Measurements from ENCODE around the gene NOXRED1.
A peak's percentile ranks its signal among the peaks of the same experiment; 100 is the strongest.
"Not testable (repeated sequence)": the region's sequence is repeated elsewhere in the genome, so short reads cannot be mapped to it uniquely, and the experiment has no call there.

Gene NOXRED1, protein sequence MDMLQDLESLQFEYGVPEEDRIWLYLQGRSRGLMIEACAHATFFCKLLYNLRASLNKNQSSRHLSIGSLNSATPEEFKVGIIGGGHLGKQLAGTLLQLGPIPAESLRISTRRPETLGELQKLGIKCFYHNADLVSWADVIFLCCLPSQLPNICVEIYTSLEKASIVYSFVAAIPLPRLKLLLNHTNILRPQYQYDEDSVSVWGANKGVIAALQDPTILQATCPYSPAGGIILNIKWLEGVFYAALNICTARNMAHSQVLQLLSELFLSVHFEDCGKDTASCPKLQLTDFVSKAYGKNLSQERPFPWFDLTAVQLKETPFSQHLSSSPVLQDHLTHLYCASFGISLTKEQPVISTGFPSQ

DNA sequence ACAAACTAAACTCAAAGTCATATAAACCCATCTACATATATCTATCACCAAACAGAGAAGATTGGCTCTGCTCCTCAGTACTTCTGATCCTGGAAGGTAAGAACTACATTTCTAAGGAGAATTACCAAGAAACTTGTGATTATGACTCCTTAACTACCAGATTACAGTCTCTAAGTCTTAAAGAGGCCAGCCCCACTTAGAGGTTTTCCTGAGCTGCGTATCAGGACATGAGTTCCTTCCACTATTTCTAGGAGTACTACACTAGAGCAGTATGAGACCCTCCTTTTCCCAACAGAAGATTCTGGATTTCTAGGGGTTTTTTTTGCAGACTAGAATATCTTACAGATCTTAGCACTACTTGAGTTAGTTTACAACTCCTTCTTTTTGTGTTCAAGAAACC is at the start of gene NOXRED1:
Gene NOXRED1, minus strand, starts transcription at position 101 of the 400 bp plus-strand sequence. CDS start 634 bp downstream, outside the sequence.
- no peak for DNase-seq

DNA sequence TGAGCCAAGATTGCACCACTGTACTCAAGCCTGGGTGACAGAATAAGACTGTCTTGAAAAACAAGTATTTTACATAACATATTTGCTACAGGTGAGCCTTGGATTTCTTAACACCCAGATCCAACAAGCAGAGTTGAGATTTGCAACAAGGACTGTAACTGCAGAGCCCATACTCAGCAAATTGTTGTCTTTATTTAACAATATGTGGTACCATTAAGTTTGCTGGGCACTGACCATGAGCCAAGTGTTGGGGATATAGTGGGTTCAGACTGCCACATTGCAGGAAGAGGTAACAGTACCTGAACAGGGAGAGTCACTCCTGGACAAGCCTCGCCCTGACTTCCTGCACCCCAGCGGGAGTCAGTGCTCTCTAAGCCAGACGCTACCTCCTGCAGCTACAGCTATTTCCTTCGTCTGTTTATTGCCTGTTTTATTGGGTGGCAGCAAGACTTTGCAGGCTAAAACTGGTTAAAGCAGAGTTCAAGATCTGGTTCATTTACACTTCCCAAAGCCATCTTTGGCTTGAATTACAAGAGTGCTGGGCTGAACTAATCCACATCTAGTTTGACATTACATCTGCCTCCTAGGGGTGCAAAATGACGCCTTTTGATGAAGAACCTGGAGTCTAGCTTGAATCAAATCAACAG is 47.0 kb upstream of the NOXRED1 start:
- no peak for DNase-seq

DNA sequence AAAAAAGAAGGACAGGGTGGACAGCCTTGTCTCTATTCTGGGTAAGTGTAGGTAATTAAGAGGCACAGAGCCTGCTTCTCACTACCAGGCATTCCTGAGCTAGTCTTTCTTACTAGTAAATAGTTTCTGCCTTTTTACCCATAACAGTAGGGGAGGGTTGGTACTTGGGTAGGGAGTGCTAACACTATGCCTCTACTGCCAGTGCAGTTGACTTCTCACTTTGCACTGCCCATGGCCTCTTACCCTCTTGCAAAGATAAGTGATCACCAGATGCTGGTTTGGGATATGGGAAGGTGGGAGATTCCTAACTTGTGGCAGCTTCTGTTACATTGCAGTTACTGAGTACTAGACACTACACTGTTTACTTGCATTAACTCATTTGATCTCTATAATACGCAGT is 46.2 kb upstream of the NOXRED1 start:
- no peak for DNase-seq

DNA sequence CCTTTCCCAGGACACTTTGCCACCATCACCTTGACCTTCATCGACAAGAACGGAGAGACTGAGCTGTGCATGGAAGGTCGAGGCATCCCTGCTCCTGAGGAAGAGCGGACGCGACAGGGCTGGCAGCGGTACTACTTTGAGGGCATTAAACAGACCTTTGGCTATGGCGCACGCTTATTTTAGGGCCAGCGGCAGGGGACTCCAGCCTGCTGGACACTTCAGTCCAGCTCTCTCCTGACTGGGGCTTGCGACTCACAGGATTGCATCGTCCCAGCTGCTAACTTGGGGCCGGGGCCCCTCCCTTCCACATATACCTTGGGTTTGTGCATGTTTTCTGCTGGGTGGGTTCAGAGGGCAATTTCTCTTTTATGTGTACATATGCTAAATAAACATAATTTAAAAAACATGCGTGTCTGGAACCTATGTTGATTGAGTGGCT is 45.8 kb upstream of the NOXRED1 start:
- no peak for DNase-seq

DNA sequence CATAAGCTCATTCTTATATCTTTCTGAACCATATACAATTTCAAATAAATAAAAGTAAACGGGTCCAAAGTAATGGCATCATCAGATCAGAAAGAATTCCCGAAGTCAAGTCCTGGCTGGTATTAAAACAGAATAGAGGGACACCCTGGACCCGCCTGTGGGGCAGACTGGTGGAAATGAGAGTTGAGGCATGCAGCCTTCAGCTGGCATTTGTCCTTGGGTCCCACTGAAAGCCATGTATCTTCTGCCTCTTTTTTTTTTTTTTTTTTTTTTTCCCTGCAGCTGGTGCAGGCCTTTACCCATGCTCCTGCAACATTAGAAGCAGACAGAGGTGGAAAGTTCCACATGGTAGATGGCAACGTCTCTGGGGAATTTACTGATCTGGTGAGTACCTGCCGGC is 44.5 kb upstream of the NOXRED1 start:
- DNase-seq, result no peak

DNA sequence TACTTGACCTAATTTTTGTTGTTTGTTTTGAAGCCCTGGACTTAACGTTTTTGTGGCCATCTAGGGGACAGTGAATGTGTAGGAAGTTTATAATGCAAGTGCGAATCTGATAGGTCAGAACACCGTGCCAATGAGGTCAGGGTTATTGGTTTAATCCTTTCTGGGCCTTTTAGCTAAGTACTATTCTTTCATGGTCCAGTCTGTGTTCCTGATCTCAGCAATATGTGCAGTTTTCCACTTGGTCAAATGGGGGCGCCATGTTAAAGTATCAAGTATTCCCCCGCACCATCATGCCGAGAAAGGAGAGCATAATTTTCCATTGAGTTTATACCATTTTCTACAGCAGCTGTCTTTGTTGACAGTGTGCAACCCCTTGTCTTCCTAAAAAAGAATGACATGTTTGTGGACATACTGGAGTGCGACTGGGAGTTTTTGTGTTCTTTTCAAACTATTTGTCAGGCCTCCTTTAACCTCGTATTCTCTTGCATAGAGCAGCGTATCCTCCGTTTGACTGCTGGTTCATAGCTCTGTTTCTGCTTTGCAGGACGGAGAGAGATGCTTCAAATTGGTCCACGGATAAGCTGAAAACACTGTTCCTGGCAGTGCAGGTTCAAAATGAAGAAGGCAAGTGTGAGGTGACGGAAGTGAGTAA is 35.9 kb upstream of the NOXRED1 start:
- peak; percentile 78 for DNase-seq

DNA sequence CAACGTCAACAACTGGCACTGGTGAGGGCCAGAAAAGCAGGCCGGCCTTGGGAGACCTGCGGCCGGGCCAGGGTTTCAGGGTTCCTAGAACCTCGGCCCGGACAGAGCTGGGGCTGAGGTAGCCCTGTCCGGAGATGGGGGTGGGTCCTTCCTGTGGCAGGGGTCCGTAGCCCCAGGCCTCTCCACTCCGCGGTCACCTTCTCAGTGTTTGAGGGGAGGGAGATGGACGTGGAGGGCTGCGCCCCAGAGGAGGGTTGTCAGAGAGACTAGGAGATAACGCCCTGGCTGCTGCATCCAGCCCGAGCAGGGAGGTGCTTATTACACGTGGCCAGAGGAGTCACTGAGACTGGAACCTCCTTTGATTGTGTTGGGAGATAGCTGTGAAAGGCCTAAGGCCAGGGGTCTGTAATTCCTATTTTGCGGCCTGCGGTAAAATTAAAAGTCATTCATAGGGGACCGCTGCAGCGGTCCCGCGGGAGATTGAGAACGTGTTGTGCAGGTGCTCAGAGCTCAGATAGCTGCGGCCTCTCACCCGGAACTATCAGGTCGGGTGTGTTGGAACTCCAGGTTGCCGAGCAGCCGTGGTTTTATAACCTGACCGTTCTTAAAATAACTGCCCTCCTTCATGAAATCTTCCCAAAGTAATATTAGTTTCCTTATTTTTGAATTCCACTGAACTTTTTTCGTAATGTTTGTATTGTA is 35.1 kb upstream of the NOXRED1 start:
- peak; percentile 70 for DNase-seq

DNA sequence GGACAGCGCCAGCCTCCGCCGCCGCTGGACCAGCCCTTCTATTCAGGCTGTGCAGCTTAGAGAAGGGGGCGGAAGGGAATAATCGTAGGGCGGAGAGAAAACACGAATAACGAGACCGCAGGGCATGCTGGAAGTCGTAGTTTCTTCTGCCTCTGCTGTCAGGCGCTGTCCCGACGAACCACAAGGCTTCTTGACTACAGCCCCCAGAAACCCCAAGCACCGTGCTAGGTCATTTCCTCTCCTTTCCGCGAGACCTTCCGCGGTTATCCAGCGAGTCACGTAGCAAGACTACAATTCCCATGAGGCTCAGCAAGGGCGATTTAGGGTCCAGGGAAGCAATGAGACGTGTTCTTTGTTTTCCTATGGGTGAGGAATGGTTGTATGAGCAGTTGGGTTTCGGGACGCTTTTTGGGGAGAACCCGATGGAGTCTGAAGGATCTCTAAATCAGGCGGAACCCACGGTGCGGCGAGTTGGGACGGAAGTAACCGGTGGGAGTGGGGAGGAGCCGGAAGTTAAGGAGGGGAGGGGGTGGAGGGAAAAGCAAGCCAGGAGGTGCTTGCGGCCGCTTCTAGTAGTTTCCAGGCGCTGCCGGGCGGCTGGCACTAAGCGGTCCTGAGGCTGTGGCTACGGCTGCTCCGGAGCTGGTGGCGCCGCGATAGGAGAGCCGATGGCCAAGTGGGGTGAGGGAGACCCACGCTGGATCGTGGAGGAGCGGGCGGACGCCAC is 34.4 kb upstream of the NOXRED1 start, which contains the start of the genes AHSA1 and VIPAS39:
Gene AHSA1, plus strand, starts transcription at position 572 of the 727 bp plus-strand sequence. Its CDS starts 97 bp downstream, at position 669.
Gene VIPAS39, minus strand, starts transcription at position 80 of the 727 bp plus-strand sequence. CDS start 3,499 bp downstream, outside the sequence.
- peak; percentile 90 for DNase-seq

DNA sequence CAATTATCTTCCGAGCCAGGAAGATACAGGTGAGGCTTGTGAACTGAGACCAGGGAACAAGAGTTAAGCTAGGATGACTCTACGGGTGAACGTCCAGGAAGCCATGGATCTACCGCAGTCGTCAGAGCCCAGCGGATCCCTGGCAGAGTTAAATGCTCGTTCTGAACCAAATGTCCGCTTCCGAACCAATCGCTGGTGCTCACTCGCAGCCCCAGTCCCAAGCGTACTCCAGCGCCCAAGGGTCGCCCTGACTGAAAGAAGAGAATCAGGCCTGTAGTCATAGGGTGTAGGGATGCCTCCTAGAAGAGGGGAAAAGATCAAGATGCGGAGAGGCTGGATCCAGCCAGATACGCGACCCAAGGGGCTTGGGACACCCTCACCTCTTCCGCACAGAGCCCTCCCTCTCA is 33.8 kb upstream of the NOXRED1 start:
- no peak for DNase-seq

DNA sequence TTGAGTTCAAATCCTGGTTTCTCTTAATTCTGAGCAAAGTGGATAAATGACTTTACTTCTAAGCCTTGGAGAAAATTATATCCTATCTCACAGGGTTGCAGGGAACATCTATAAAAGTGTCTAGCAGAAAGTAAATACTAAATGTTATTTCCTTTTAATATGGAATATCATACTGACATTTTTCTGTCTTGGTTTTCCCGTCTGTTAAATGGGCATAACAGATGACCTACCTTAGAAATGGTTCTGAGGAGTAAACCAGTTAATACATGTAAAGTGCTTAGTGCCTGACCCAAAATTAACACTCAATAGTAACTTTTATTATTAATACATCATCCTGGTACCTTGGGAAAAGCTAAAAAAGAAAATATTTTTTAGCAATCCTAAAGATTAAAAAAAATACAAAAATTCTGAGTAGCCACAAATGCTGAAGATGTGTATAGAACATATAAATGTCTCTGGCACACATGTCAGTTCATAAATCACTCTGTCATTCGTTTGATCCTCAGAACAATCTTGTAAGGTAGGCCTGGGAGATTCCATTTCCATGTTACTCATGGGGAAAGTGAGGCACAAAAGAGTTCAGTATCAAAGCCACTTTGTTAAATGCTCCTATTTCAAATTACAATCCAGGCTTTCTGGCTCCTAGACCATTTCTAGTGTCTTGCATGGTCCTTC is 32.8 kb upstream of the NOXRED1 start:
- no peak for DNase-seq

DNA sequence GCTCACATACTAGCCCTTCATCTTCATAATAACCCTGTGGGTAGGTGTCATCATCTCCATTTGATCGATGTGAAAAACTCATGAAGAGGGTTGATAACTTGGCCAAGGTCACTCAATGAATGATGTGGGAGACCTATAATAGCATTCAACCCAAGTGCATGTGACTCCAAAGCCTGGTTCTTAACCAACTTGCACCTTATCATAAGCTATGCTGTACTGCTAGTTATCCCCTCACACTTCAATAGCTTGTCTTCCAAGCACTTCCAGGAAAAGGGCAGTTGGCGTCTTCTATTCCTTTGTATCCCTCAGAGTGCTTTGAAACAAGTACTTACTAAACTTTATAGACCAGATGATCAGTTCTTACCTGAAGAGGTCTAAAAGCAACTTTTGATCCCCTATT is 18.9 kb upstream of the NOXRED1 start:
- no peak for DNase-seq

DNA sequence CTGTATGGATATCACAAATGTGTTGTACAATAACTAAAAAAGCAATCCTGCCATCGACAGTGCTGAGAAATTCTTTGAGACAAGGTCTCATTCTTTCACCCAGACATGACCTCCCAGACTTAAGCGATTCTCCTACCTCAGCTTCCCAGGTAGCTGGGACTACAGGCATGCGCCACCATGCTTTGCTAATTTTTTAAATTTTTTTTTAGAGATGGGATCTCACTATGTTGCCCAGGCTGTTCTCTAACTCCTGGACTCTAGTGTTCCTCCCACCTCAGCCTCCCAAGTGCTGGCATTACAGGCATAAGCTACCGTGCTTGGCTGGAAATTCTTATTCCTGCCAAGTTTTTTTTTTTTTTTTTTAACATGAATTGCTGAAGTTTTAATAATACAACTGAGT is 16.5 kb upstream of the NOXRED1 start:
- no peak for DNase-seq

DNA sequence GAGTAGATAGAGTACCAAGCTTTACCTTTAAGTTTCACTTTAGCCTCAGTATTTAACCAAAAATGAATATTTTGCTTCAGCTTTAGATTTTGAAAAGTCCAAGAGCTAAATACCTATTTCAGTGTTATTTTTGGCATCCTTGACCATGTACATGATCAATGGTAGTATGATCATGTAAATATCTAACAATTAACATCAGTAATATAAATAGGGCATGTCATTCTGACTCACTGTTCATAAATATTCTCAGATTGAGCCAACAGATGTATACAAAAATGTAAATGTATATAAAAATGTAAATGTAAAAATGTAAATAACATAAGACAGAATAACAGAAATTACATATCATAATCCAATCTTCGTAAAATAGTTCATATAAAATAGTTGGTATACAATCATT is 15.3 kb upstream of the NOXRED1 start:
- DNase-seq, result no peak

DNA sequence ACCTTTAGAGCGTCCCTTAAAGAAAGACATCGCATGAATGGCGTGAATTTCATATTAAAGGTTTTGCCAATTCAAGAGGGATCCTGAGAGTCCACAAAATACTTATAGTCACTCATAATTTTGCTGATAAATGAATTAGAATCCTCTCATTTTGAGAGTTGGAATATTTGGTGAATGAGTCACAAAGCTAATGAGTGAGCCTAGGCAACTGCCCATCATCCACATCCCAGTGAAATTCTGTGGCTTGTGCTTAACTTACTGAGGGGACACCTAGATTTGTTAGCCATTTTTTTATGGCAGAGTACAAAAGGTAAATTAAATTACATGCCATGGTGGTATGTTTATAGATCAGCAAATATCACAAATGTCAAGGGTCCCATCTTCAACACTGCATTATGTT is 12.7 kb upstream of the NOXRED1 start:
- no peak for DNase-seq

DNA sequence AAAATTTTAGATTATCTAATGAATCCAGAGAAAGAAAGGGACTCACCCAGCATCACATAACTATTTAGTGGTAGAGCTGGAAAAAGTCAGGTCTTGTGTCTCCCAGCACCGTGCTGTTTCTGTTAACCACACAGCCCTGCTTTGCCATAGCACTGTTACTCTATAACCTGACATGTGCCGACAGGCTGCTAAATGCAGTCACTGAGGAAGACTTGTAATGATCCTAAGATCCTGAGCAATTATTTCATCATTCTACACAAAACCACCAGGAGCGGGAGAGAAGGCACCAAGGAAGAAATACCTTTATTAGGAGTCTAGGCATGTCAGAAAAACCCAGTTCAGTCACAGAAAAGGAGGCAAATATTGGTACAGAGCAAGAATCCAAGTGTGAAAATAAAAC is 3.1 kb upstream of the NOXRED1 start:
- DNase-seq, result no peak

DNA sequence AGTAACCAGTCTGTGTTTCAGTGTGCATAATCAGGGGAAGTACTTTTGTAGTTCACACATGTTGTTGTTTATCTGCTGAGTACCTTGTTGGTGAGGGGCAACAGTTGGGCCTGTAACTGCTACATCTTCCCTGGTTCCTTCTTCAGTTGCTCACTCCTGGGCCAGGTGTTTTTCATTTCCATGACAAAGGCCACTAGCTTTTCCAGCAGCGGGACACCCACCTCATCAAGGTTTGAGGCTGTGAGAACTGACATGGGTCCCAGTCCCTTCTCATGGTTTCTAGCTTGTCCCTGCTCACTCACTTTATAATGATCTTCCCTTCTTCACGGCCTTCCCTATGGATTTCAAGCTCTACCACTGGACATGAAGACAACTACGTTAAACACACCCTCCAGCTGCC is 1.5 kb upstream of the NOXRED1 start:
- DNase-seq, result no peak

DNA sequence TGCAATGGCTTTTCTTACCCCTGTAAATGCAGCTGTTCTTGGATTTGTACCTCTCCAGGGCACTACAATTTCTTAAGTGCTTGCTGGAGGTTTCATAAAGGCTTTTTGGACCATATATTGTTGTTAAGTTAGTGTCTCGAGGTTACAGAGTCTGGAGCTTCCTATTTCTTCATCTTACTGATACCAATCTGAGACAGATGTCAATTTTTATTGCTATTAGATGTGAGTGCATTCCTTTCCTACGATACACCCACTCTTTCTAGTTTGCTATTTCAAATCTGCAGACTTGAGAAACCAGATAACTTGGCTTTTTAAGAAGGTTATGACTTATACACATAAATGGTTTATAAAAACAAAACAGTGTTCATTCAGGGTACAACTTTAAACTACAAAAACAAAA is 2.1 kb downstream of the NOXRED1 start:
- DNase-seq, result no peak

DNA sequence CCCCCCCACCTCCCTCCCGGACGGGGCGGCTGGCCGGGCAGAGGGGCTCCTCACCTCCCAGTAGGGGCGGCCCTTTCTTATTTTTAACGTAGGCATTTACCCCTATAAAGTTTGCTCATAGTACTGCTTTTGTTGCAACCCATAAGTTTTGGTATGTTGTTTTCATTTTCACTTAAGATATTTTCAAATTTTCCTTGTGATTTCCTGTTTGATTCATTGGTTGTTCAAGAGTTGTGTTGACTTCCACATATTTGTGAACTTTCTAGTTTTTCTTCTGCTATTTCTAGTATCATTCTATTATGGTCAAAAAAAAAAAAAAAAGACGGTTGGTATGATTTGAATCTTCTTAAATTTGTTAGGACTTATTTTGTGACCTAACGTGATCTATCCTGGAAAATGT is 6.5 kb downstream of the NOXRED1 start:
- DNase-seq, result no peak

DNA sequence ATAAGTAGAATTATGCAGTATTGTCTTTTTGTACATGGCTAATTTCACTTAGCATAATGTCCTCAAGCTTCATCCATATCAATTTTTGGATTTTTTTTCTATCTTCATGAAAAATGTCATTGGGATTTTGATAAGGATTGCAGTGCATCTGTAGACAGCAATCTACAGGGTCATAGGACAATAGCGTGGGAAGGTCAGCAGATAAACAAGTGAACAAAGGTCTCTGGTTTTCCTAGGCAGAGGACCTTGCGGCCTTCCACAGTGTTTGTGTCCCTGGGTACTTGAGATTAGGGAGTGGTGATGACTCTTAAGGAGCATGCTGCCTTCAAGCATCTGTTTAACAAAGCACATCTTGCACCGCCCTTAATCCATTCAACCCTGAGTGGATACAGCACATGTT is 7.2 kb downstream of the NOXRED1 start:
- not testable (repeated sequence) for DNase-seq

DNA sequence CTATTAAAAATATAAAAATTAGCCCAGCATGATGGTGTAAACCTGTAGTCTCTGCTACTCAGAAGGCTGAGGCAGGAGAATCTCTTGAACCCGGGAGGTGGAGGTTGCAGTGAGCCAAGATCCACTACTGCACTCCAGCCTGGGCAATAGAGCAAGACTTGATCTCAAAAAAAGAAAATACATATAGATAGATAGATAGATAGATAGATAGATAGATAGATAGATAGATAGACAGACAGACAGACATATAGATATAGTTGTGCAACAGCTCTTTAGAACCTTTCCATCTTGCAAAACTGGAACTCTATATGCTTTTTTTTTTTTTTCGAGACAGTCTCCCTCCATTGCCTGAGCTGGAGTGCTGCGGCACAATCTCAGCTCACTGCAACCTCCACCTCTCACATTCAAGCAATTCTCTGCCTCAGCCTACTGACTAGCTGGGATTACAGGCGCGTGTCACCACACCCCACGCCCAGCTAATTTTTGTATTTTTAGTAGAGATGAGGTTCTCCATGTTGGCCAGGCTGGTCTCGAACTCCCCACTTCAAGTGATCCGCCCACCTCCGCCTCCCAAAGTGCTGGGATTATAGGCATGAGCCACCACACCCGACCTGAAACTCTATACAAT is 7.8 kb downstream of the NOXRED1 start:
- DNase-seq, result not testable (repeated sequence)

DNA sequence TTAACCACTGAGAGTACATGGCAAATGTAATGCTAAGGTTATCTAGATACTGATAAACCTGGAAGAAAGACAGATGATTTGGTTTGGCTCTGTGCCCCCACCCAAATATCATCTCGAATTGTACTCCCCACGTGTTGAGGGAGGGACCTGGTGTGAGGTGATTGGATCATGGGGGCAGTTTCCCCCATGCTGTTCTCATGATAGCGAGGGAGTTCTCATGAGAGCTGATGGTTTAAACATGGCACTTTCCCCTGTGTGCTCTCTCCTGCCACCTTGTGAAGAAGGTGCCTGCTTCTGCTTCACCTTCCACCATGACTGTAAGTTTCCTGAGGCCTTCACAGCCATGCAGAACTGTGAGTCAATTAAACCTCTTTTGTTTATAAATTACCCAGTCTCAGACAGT is 14.2 kb downstream of the NOXRED1 start:
- no peak for DNase-seq

Measured in activated CD8-positive, alpha-beta memory T cell treated with anti-CD3 and anti-CD28 coated beads, Interleukin-2, amount 50 U/mL, for 48 hours (primary cell).